NCI-H82 treated with DMSO at 0.1 percent for 48 hours (cell line): ENCODE measurements around the gene CSAD.
A peak's percentile ranks its signal among the peaks of the same experiment; 100 is the strongest.
"Not testable (repeated sequence)": the region's sequence is repeated elsewhere in the genome, so short reads cannot be mapped to it uniquely, and the experiment has no call there.

Experiments used
- DNase-seq: peaks from one replicate; lab custom pipeline; 2025; ENCODE audit not compliant: unreplicated experiment; lab: John Stamatoyannopoulos, UW

CSAD gene

GRCh38 chr12:53180931-53181645 lies 363 bp upstream of the CSAD start:
- peak; percentile 25 for DNase-seq

- no peak for DNase-seq
These were observed 972 bp downstream of the CSAD start for GRCh38 chr12:53179687-53180219.

- not testable (repeated sequence) for DNase-seq
These were observed 1.9 kb downstream of the CSAD start for GRCh38 chr12:53178803-53179202.

GRCh38 chr12:53177447-53177846 lies 3.3 kb downstream of the CSAD start:
- not testable (repeated sequence) for DNase-seq

- no peak for DNase-seq
These were observed 4.0 kb downstream of the CSAD start for GRCh38 chr12:53176750-53177149.

GRCh38 chr12:53174881-53175491 lies 5.7 kb downstream of the CSAD start:
- no peak for DNase-seq

GRCh38 chr12:53173085-53173715 lies 7.5 kb downstream of the CSAD start:
- DNase-seq, result no peak

- DNase-seq, result no peak
These were observed 8.4 kb downstream of the CSAD start for GRCh38 chr12:53172352-53172751.

GRCh38 chr12:53171725-53172329 lies 8.9 kb downstream of the CSAD start:
- DNase-seq, result no peak

GRCh38 chr12:53170876-53171724 lies 9.6 kb downstream of the CSAD start:
- no peak for DNase-seq

- no peak for DNase-seq
These were observed 10.5 kb downstream of the CSAD start for GRCh38 chr12:53170215-53170614.

- DNase-seq, result no peak
These were observed 11.1 kb downstream of the CSAD start for GRCh38 chr12:53169644-53170043.

- DNase-seq, result no peak
These were observed 13.9 kb downstream of the CSAD start for GRCh38 chr12:53166837-53167236.

GRCh38 chr12:53163008-53163407 lies 17.7 kb downstream of the CSAD start:
- not testable (repeated sequence) for DNase-seq

GRCh38 chr12:53161119-53161911 lies 19.4 kb downstream of the CSAD start:
- DNase-seq, result no peak

GRCh38 chr12:53160673-53161072 lies 20.1 kb downstream of the CSAD start:
- DNase-seq, result no peak

- DNase-seq, result no peak
These were observed 20.7 kb downstream of the CSAD start for GRCh38 chr12:53160000-53160399.

- peak; percentile 60 for DNase-seq
These were observed 21.4 kb downstream of the CSAD start for GRCh38 chr12:53159195-53159839.

- DNase-seq, result no peak
These were observed 28.3 kb downstream of the CSAD start for GRCh38 chr12:53152390-53152789.
